Heart left ventricle (tissue), 13 donors: ENCODE measurements around the gene PPP1R7.

Experiments
- POLR2A ChIP-seq, 2 donors: fragments of 450-650 bp; IDR thresholded peaks; one replicate each; pipeline ENCODE4 v1.6.1; 2017; ENCODE audit warnings: antibody characterized with exemption in 2 of 2, mild to moderate bottlenecking in 2 of 2, moderate library complexity in 2 of 2
- TF ChIP-seq, protein P1 (sequence below), 12 donors: fragments of 200-600 bp; sonication (generic) in 4 of 12; IDR thresholded peaks; one replicate each; pipeline versions ENCODE4 v1.5.0 to v1.8.0; 2018 to 2022; ENCODE audit warnings: antibody characterized with exemption in 12 of 12, mild to moderate bottlenecking in 5 of 12
- donor health status: ischemic (EF 13 %, LVEDD 7.1; RV severe dilation, severe dysfunction).
- donor health status: DM: no; HTN: yes; CAD: no.
- donor health status: DM: no; HTN: no; CAD: no.
- donor health status: ischemic (EF 25% LVEDD 6.9; RV normal size, moderate dysfunction).
- donor health status: ischemic (EF 25% LVEDD 5.7; RV mildly dilated, moderate dysfunction).
- donor health status: ischemic (EF 35%, LVEDD 5.7; RV mildly dilated, moderate dysfunction).
- donor health status: nonischemic (EF 11% LVEDD 7.7; RV severe dilation, severe dysfunction).
- donor health status: DM: yes; HTN: yes; CAD: no.
- donor health status: PGD.
- donor health status: ischemic (EF 29% LVEDD 5.4; RV normal size, mild dysfunction).
- donor health status: nonischemic (EF 23%, LVEDD 6.1; RV moderate dilation, normal function).

DNA sequence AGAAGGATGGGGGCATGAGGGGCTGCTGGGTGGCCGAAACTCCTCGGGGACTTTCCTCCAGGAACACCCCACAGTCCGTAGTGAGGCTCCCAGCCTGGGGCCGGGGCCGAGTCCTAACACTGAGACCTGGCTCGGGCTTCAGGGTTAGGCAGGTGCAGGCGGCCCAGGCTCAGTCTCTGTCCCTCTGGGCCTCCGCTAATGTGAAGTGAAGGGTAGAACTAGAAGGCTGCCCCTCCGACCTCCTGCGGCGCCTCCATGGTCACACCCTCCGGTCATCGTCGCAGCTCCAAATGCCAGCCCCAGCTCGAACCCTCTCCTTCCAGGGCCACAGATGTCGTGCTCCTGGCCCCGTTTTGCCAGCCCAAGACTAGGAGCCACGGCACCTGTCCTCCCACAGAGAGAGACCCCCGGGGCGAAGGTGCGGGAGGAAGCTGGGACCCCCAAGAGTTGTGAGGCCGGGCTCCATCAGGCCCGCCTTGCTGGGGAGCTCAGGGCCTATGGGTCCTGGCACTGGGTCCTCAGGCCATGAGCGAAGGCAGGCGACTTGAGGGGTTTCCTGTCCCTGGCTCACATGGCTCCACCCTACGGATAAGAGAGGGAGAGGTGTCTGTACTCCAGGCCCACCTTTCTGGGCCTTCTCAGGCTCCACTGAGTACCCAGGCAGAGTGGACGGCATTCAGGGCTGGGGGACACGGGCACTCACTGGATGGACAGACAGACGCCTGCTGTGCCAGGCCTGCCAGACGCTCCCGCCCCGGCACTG, 39.0 kb downstream of the PPP1R7 start:
- TF ChIP-seq, protein P1, sequence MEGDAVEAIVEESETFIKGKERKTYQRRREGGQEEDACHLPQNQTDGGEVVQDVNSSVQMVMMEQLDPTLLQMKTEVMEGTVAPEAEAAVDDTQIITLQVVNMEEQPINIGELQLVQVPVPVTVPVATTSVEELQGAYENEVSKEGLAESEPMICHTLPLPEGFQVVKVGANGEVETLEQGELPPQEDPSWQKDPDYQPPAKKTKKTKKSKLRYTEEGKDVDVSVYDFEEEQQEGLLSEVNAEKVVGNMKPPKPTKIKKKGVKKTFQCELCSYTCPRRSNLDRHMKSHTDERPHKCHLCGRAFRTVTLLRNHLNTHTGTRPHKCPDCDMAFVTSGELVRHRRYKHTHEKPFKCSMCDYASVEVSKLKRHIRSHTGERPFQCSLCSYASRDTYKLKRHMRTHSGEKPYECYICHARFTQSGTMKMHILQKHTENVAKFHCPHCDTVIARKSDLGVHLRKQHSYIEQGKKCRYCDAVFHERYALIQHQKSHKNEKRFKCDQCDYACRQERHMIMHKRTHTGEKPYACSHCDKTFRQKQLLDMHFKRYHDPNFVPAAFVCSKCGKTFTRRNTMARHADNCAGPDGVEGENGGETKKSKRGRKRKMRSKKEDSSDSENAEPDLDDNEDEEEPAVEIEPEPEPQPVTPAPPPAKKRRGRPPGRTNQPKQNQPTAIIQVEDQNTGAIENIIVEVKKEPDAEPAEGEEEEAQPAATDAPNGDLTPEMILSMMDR (IDR thresholded peaks at IDR 0.05), result no peak
- no peak for TF ChIP-seq POLR2A (IDR thresholded peaks at IDR 0.05)
